Embryonic facial prominence (tissue), 1 donor: ENCODE data around the gene OR1C1.
"Not testable (repeated sequence)": the region's sequence is repeated elsewhere in the genome, so short reads cannot be mapped to it uniquely, and the experiment has no call there.

Experiments used
- DNase-seq: peaks from one replicate; pipeline ENCODE4 v3.0.0-alpha.2; 2016; ENCODE audit errors: extremely low spot score

Gene OR1C1

GRCh38 chr1:247760456-247760855, at the start of gene OR1C1:
Gene OR1C1, minus strand, starts transcription at chr1:247760556. Its CDS starts 2,150 bp downstream, at chr1:247758406.
- no peak for DNase-seq

- DNase-seq = no peak
Measured at GRCh38 chr1:247797518-247797917, 37.2 kb upstream of the OR1C1 start.

GRCh38 chr1:247769603-247770002, 9.2 kb upstream of the OR1C1 start:
- DNase-seq = no peak

GRCh38 chr1:247754311-247754710, 6.0 kb downstream of the OR1C1 start:
- not testable (repeated sequence) for DNase-seq

GRCh38 chr1:247749870-247750269, 10.5 kb downstream of the OR1C1 start:
- DNase-seq = no peak

- no peak for DNase-seq
Measured at GRCh38 chr1:247748041-247748440, 12.3 kb downstream of the OR1C1 start, which contains the start of gene OR14A2. Gene OR14A2, minus strand, starts transcription at chr1:247748141.

- DNase-seq = no peak
Measured at GRCh38 chr1:247747616-247748015, 12.7 kb downstream of the OR1C1 start.

- DNase-seq = no peak
Measured at GRCh38 chr1:247746391-247746935, 13.9 kb downstream of the OR1C1 start.

- not testable (repeated sequence) for DNase-seq
Measured at GRCh38 chr1:247742215-247742760, 18.1 kb downstream of the OR1C1 start.

GRCh38 chr1:247741756-247742155, 18.6 kb downstream of the OR1C1 start:
- no peak for DNase-seq

GRCh38 chr1:247740721-247741120, 19.6 kb downstream of the OR1C1 start:
- no peak for DNase-seq

GRCh38 chr1:247738315-247738714, 22.0 kb downstream of the OR1C1 start, which contains the start of gene OR14K1:
Gene OR14K1, plus strand, starts transcription at chr1:247738615. Its CDS starts 0 bp downstream, at chr1:247738615.
- no peak for DNase-seq

- no peak for DNase-seq
Measured at GRCh38 chr1:247721222-247721621, 39.1 kb downstream of the OR1C1 start.

GRCh38 chr1:247716546-247716945, 43.8 kb downstream of the OR1C1 start, which contains the start of gene OR6F1:
Gene OR6F1, minus strand, starts transcription at chr1:247716646. Its CDS starts 3,891 bp downstream, at chr1:247712755.
- DNase-seq = no peak

- no peak for DNase-seq
Measured at GRCh38 chr1:247713753-247714152, 46.6 kb downstream of the OR1C1 start.

- DNase-seq = not testable (repeated sequence)
Measured at GRCh38 chr1:247710681-247711080, 49.7 kb downstream of the OR1C1 start.
